ENCODE results near the gene TNNI3K. TPM values are rescaled to one million over a fixed set of nuclear protein-coding genes. Genes with fewer than 3 reads are reported as not detected.
A peak's percentile ranks its signal among the peaks of the same experiment; 100 is the strongest.

TNNI3K gene
- total RNA-seq, 1 donor from 2014 or later: 1.3 TPM

- Histone ChIP-seq H3K27ac (no peak overlapping the region), H3K4me1 (no peaks in the 10 kb centered on the region), H3K9me3 (no peaks in the 10 kb centered on the region), H3K27me3 (no peaks in the 10 kb centered on the region), H3K4me3 (no peak overlapping the region), H3K36me3 (no peaks in the 10 kb centered on the region)
- TF ChIP-seq CTCF (IDR thresholded peaks at IDR 0.05): no peak
- ATAC-seq (no peak), DNase-seq (no peak)
- intact Hi-C loops (cut with DNase I): no loop called here
Measured at GRCh38 chr1:74481607-74482006, 246.4 kb downstream of the TNNI3K start.

GRCh38 chr1:74485622-74486021 is 250.4 kb downstream of the TNNI3K start:
- DNase-seq: no peak
- Histone ChIP-seq H3K9me3 (no peaks in the 10 kb centered on the region), H3K36me3 (no peaks in the 10 kb centered on the region), H3K4me3 (no peak overlapping the region), H3K27ac (no peak overlapping the region), H3K4me1 (no peaks in the 10 kb centered on the region), H3K27me3 (no peaks in the 10 kb centered on the region)
- no peak for TF ChIP-seq CTCF (IDR thresholded peaks at IDR 0.05)
- intact Hi-C loops (cut with DNase I): no loop called here
- no peak for ATAC-seq

- no peaks in the 10 kb centered on the region for H3K4me1 ChIP-seq
- intact Hi-C loops (cut with DNase I): no loop called here
- ATAC-seq (no peak), DNase-seq (no peak)
- H3K27me3 ChIP-seq: no peaks in the 10 kb centered on the region
- no peaks in the 10 kb centered on the region for H3K36me3 ChIP-seq
- no peak for TF ChIP-seq CTCF (IDR thresholded peaks at IDR 0.05)
- no peaks in the 10 kb centered on the region for H3K9me3 ChIP-seq
- no peak overlapping the region for H3K27ac ChIP-seq
- no peak overlapping the region for H3K4me3 ChIP-seq
Measured at GRCh38 chr1:74486036-74486435, 250.8 kb downstream of the TNNI3K start.

GRCh38 chr1:74496669-74497068 is 261.5 kb downstream of the TNNI3K start:
- DNase-seq (no peak), ATAC-seq (no peak)
- TF ChIP-seq CTCF (IDR thresholded peaks at IDR 0.05): no peak
- Histone ChIP-seq H3K9me3 (no peaks in the 10 kb centered on the region), H3K4me3 (no peak overlapping the region), H3K27ac (no peak overlapping the region), H3K36me3 (no peaks in the 10 kb centered on the region), H3K27me3 (no peaks in the 10 kb centered on the region), H3K4me1 (no peaks in the 10 kb centered on the region)
- intact Hi-C loops (cut with DNase I): no loop called here

GRCh38 chr1:74498901-74499300 is 263.7 kb downstream of the TNNI3K start:
- ATAC-seq (no peak), DNase-seq (no peak)
- H3K4me3 ChIP-seq: no peak overlapping the region
- no peaks in the 10 kb centered on the region for H3K36me3 ChIP-seq
- no peak for TF ChIP-seq CTCF (IDR thresholded peaks at IDR 0.05)
- intact Hi-C loops (cut with DNase I): no loop called here
- H3K4me1 ChIP-seq: no peaks in the 10 kb centered on the region
- H3K27me3 ChIP-seq: no peaks in the 10 kb centered on the region
- H3K9me3 ChIP-seq: no peaks in the 10 kb centered on the region
- H3K27ac ChIP-seq: no peak overlapping the region

GRCh38 chr1:74502432-74502831 is 267.2 kb downstream of the TNNI3K start:
- Histone ChIP-seq H3K27me3 (no peaks in the 10 kb centered on the region), H3K9me3 (no peaks in the 10 kb centered on the region), H3K27ac (no peak overlapping the region), H3K4me1 (no peaks in the 10 kb centered on the region), H3K36me3 (no peaks in the 10 kb centered on the region), H3K4me3 (no peak overlapping the region)
- ATAC-seq: peak; percentile 59
- no peak for DNase-seq
- TF ChIP-seq CTCF (IDR thresholded peaks at IDR 0.05): no peak
- intact Hi-C loops (cut with DNase I): no loop called here

Measured in upper lobe of right lung (tissue), 1 donor.